Colonic mucosa (tissue), 4 donors: ENCODE data around the gene TCTN3. TPM values are rescaled to one million over a fixed set of nuclear protein-coding genes. Genes with fewer than 3 reads are reported as not detected.
"Not testable (repeated sequence)": the region's sequence is repeated elsewhere in the genome, so short reads cannot be mapped to it uniquely, and the experiment has no call there.

Experiments used
- DNase-seq: peaks from one replicate; pipeline ENCODE4 v3.0.0-alpha.2; 2020
- H3K27ac ChIP-seq: fragments of 200-600 bp; one replicate; pipeline ENCODE4 v1.8.0; 2021
- H3K27me3 ChIP-seq: fragments of 200-600 bp; one replicate; pipeline ENCODE4 v1.8.0; 2021
- H3K36me3 ChIP-seq: fragments of 200-600 bp; one replicate; pipeline ENCODE4 v1.8.0; 2021
- H3K4me1 ChIP-seq: fragments of 200-600 bp; one replicate; pipeline ENCODE4 v1.8.0; 2021; ENCODE audit warnings: mild to moderate bottlenecking
- H3K4me3 ChIP-seq: fragments of 200-600 bp; one replicate; pipeline ENCODE4 v1.8.0; 2021
- H3K9ac ChIP-seq, 2 donors: one replicate each; pipeline ENCODE4 v1.7.0; 2013; ENCODE audit warnings: control low read depth in 2 of 2, low read depth in 2 of 2, low read length in 2 of 2
- H3K9me3 ChIP-seq: fragments of 200-600 bp; one replicate; pipeline ENCODE4 v1.8.0; 2021
- CTCF ChIP-seq: fragments of 200-600 bp; IDR thresholded peaks from one replicate; pipeline ENCODE4 v1.8.0; 2022; ENCODE audit warnings: antibody characterized with exemption, mild to moderate bottlenecking
- intact Hi-C: fragments of 100-400 bp; cut with DNase I; formaldehyde crosslinking; loops from one replicate; pipeline ENCODE4 v1.14.1; 2022
- total RNA-seq, 2 donors: library from RNA; stranded (reverse); fragmentation: NEBNext Ultra II Directional in 1 of 2; extraction: Animal tissue kit (Norgen Biotek cat#: 25700) in 1 of 2; gene quantifications; one replicate each; pipeline ENCODE4 v1.2.1, GENCODE V29; 2021
- donor health status: healthy.
- donor health status: DM: no; HTN: no; CAD: no.
- donor health status: DM: no; HTN: no; CAD: no.

Gene TCTN3
- total RNA-seq, 2 donors from 2014 or later, result 32.0 to 40.7 TPM

- no peaks in the 10 kb centered on the region for H3K9me3 ChIP-seq
- no peak overlapping the region for H3K4me3 ChIP-seq
- no peak overlapping the region for H3K9ac ChIP-seq
- no peaks in the 10 kb centered on the region for H3K27me3 ChIP-seq
- H3K27ac ChIP-seq, result no peak overlapping the region
- no peak for TF ChIP-seq CTCF
- peaks cover 5% of the 10 kb centered on the region for H3K36me3 ChIP-seq
- peaks cover 4% of the 10 kb centered on the region for H3K4me1 ChIP-seq
- intact Hi-C loops, result no loop called here
- no peak for DNase-seq
Measured at GRCh38 chr10:95635319-95635733, 58.4 kb downstream of the TCTN3 start.

GRCh38 chr10:95628786-95629185 is 64.9 kb downstream of the TCTN3 start:
- no peak for TF ChIP-seq CTCF

GRCh38 chr10:95626500-95626899 is 67.2 kb downstream of the TCTN3 start:
- Histone ChIP-seq H3K4me3 (no peak overlapping the region), H3K4me1 (peaks cover 5% of the 10 kb centered on the region), H3K36me3 (peaks cover 5% of the 10 kb centered on the region), H3K27ac (no peak overlapping the region), H3K9me3 (no peaks in the 10 kb centered on the region), H3K27me3 (no peaks in the 10 kb centered on the region), H3K9ac (no peak overlapping the region)
- DNase-seq, result peak; percentile 34
- TF ChIP-seq CTCF, result no peak
- intact Hi-C loops, result no loop called here

More at GRCh38 chr10:95628786-95629185, 64.9 kb downstream of the TCTN3 start:
- Histone ChIP-seq H3K9me3 (no peaks in the 10 kb centered on the region), H3K4me1 (peaks cover 5% of the 10 kb centered on the region), H3K27ac (peak overlapping the region; percentile 69), H3K27me3 (no peaks in the 10 kb centered on the region), H3K9ac (peak overlapping the region in 1 of 2 donors; percentile 49), H3K4me3 (no peak overlapping the region), H3K36me3 (peaks cover 10% of the 10 kb centered on the region)
- intact Hi-C loops, result no loop called here
- peak; percentile 61 for DNase-seq

- intact Hi-C loops, H3K27me3 ChIP-seq, H3K9me3 ChIP-seq, H3K9ac ChIP-seq, H3K4me1 ChIP-seq, H3K27ac ChIP-seq, H3K4me3 ChIP-seq, DNase-seq: not testable (repeated sequence)
- H3K36me3 ChIP-seq, result peaks cover 13% of the 10 kb centered on the region
Measured at GRCh38 chr10:95620415-95620814, 73.3 kb downstream of the TCTN3 start.

GRCh38 chr10:95618101-95618500 is 75.6 kb downstream of the TCTN3 start:
- H3K9ac ChIP-seq, result no peak overlapping the region
- no peaks in the 10 kb centered on the region for H3K27me3 ChIP-seq
- no peak overlapping the region for H3K4me3 ChIP-seq
- no peak for DNase-seq
- TF ChIP-seq CTCF, result no peak
- peaks cover 12% of the 10 kb centered on the region for H3K36me3 ChIP-seq
- H3K9me3 ChIP-seq, result no peaks in the 10 kb centered on the region
- no peaks in the 10 kb centered on the region for H3K4me1 ChIP-seq
- intact Hi-C loops, result no loop called here
- no peak overlapping the region for H3K27ac ChIP-seq

GRCh38 chr10:95616446-95616845 is 77.3 kb downstream of the TCTN3 start:
- Histone ChIP-seq H3K27me3 (no peaks in the 10 kb centered on the region), H3K4me3 (no peak overlapping the region), H3K27ac (no peak overlapping the region), H3K4me1 (no peaks in the 10 kb centered on the region), H3K36me3 (peaks cover 13% of the 10 kb centered on the region), H3K9me3 (no peaks in the 10 kb centered on the region), H3K9ac (no peak overlapping the region)
- intact Hi-C loops, result no loop called here
- TF ChIP-seq CTCF, result no peak
- DNase-seq, result no peak

Other genes with a start within 250 kb of the TCTN3 start
- 100 to 1,000 TPM in 1 of 2 donors, 10 to 100 TPM in 1; 17.6 to 150 TPM for gene SORBS1, start 132.6 kb downstream of the TCTN3 start, total RNA-seq
- 100 to 1,000 TPM; 153 to 235 TPM for gene ALDH18A1, start 37.2 kb downstream of the TCTN3 start, total RNA-seq
- gene ENTPD1, start 62.2 kb upstream of the TCTN3 start, total RNA-seq, result 10 to 100 TPM in 1 of 2 donors, 1 to 10 TPM in 1; 4.5 to 10.8 TPM
- gene CC2D2B, start 214.0 kb upstream of the TCTN3 start, total RNA-seq, result under 1 TPM; 0.15 to 0.48 TPM